Activated CD4-positive, CD25-positive, alpha-beta regulatory T cell (primary cell): ENCODE measurements around the gene MICU1.

Experiments used
- DNase-seq, 4 experiments: peaks; one replicate each; lab custom pipeline; 2025; lab: John Stamatoyannopoulos, UW

Gene MICU1

GRCh38 chr10:72626444-72626754 is 520 bp upstream of the MICU1 start:
- DNase-seq: no peak

- no peak for DNase-seq
Measured at GRCh38 chr10:72625276-72625607, 637 bp downstream of the MICU1 start.

- DNase-seq: no peak
Measured at GRCh38 chr10:72622271-72622670, 3.6 kb downstream of the MICU1 start.

- DNase-seq: no peak
Measured at GRCh38 chr10:72616716-72617115, 9.2 kb downstream of the MICU1 start.

GRCh38 chr10:72615970-72616369 is 9.9 kb downstream of the MICU1 start:
- no peak for DNase-seq

- no peak for DNase-seq
Measured at GRCh38 chr10:72612203-72612826, 13.6 kb downstream of the MICU1 start.

- DNase-seq: no peak
Measured at GRCh38 chr10:72611783-72612182, 14.1 kb downstream of the MICU1 start.

- no peak for DNase-seq
Measured at GRCh38 chr10:72610466-72610865, 15.4 kb downstream of the MICU1 start.

GRCh38 chr10:72605122-72605521 is 20.8 kb downstream of the MICU1 start:
- no peak for DNase-seq

GRCh38 chr10:72601144-72601543 is 24.7 kb downstream of the MICU1 start:
- DNase-seq: no peak

GRCh38 chr10:72598769-72599701 is 26.8 kb downstream of the MICU1 start:
- DNase-seq: no peak

- DNase-seq: no peak
Measured at GRCh38 chr10:72597897-72598296, 28.0 kb downstream of the MICU1 start.

GRCh38 chr10:72595436-72595835 is 30.4 kb downstream of the MICU1 start:
- no peak for DNase-seq

- no peak for DNase-seq
Measured at GRCh38 chr10:72593963-72594362, 31.9 kb downstream of the MICU1 start.

GRCh38 chr10:72588266-72588665 is 37.6 kb downstream of the MICU1 start:
- no peak for DNase-seq

GRCh38 chr10:72587568-72587967 is 38.3 kb downstream of the MICU1 start:
- DNase-seq: no peak

GRCh38 chr10:72574636-72575035 is 51.2 kb downstream of the MICU1 start:
- no peak for DNase-seq

- no peak for DNase-seq
Measured at GRCh38 chr10:72573079-72573478, 52.8 kb downstream of the MICU1 start.

GRCh38 chr10:72567889-72568640 is 57.8 kb downstream of the MICU1 start:
- no peak for DNase-seq

- no peak for DNase-seq
Measured at GRCh38 chr10:72567421-72567820, 58.5 kb downstream of the MICU1 start.

- no peak for DNase-seq
Measured at GRCh38 chr10:72564596-72564995, 61.3 kb downstream of the MICU1 start.

GRCh38 chr10:72563327-72563932 is 62.4 kb downstream of the MICU1 start:
- no peak for DNase-seq

- no peak for DNase-seq
Measured at GRCh38 chr10:72561745-72562166, 64.1 kb downstream of the MICU1 start.
